Parathyroid adenoma (tissue), 2 donors: ENCODE results near the gene ANKEF1.

Experiments
- H2AFZ ChIP-seq: fragments of 300-600 bp; sonication (generic); one replicate; pipeline ENCODE4 v1.7.0; 2017; ENCODE audit warnings: antibody characterized with exemption, mild to moderate bottlenecking
- H3K27ac ChIP-seq: fragments of 300-600 bp; sonication (generic); one replicate; pipeline ENCODE4 v1.7.0; 2017
- H3K27me3 ChIP-seq: fragments of 300-600 bp; sonication (generic); one replicate; pipeline ENCODE4 v1.7.0; 2017; ENCODE audit warnings: low read length; ENCODE audit not compliant: control insufficient read depth, insufficient read depth
- H3K36me3 ChIP-seq: fragments of 300-600 bp; sonication (generic); one replicate; pipeline ENCODE4 v1.7.0; 2017; ENCODE audit warnings: low read length; ENCODE audit not compliant: control insufficient read depth, insufficient read depth
- H3K4me1 ChIP-seq: fragments of 300-600 bp; sonication (generic); one replicate; pipeline ENCODE4 v1.7.0; 2017; ENCODE audit warnings: control low read depth
- H3K4me2 ChIP-seq: fragments of 300-600 bp; sonication (generic); one replicate; pipeline ENCODE4 v1.7.0; 2017; ENCODE audit warnings: low read length
- H3K4me3 ChIP-seq: fragments of 300-600 bp; sonication (generic); one replicate; pipeline ENCODE4 v1.7.0; 2017; ENCODE audit warnings: low read depth, low read length
- H3K79me2 ChIP-seq: fragments of 300-600 bp; sonication (generic); one replicate; pipeline ENCODE4 v1.7.0; 2017; ENCODE audit warnings: control low read depth
- H3K9ac ChIP-seq: fragments of 300-600 bp; sonication (generic); one replicate; pipeline ENCODE4 v1.7.0; 2017; ENCODE audit warnings: mild to moderate bottlenecking
- H3K9me3 ChIP-seq: fragments of 300-600 bp; sonication (generic); one replicate; pipeline ENCODE4 v1.7.0; 2017; ENCODE audit warnings: low read length; ENCODE audit not compliant: control insufficient read depth
- CTCF ChIP-seq: fragments of 300-600 bp; sonication (generic); IDR thresholded peaks from one replicate; pipeline ENCODE4 v1.7.0; 2017; ENCODE audit warnings: antibody characterized with exemption, mild to moderate bottlenecking
- donor health status: primary hyperparathyroidism.

The ANKEF1 gene

GRCh38 chr20:10034717-10035571 is at the start of gene ANKEF1:
TSS of gene ANKEF1 (plus strand) at chr20:10034987. CDS start at chr20:10038302, 3,315 bp downstream.
- peak within 1 kb of the TSS; percentile 79 for H3K27ac ChIP-seq
- peak; percentile 4 for TF ChIP-seq CTCF

GRCh38 chr20:9985281-9985680 is 49.5 kb upstream of the ANKEF1 start:
- no peak overlapping the region for H3K4me3 ChIP-seq
- H3K27me3 ChIP-seq: no peaks in the 10 kb centered on the region
- no peak overlapping the region for H3K9ac ChIP-seq
- TF ChIP-seq CTCF: no peak
- no peak overlapping the region for H3K4me2 ChIP-seq
- no peaks in the 10 kb centered on the region for H3K9me3 ChIP-seq
- H3K36me3 ChIP-seq: no peaks in the 10 kb centered on the region
- H3K79me2 ChIP-seq: no peaks in the 10 kb centered on the region
- no peak overlapping the region for H3K27ac ChIP-seq
- H3K4me1 ChIP-seq: no peaks in the 10 kb centered on the region
- no peak overlapping the region for H2AFZ ChIP-seq

More at GRCh38 chr20:10034717-10035571, at the start of gene ANKEF1:
- Histone ChIP-seq H3K36me3 (no peaks in the 10 kb centered on the region), H3K27me3 (no peaks in the 10 kb centered on the region), H3K4me1 (peaks cover 3% of the 10 kb centered on the region), H3K79me2 (no peaks in the 10 kb centered on the region), H3K4me3 (peak within 1 kb of the TSS; percentile 82), H3K4me2 (peak within 1 kb of the TSS; percentile 85), H3K9ac (peak within 1 kb of the TSS; percentile 81), H2AFZ (peak within 1 kb of the TSS; percentile 97), H3K9me3 (no peaks in the 10 kb centered on the region)

- Histone ChIP-seq H3K4me3 (no peak overlapping the region), H3K36me3 (no peaks in the 10 kb centered on the region)
- TF ChIP-seq CTCF: no peak
These were observed 49.0 kb upstream of the ANKEF1 start for GRCh38 chr20:9985773-9986172.

GRCh38 chr20:9989066-9989724 is 45.6 kb upstream of the ANKEF1 start:
- H3K27me3 ChIP-seq: no peaks in the 10 kb centered on the region
- H3K27ac ChIP-seq: no peak overlapping the region
- no peak for TF ChIP-seq CTCF

More at GRCh38 chr20:9985773-9986172, 49.0 kb upstream of the ANKEF1 start:
- Histone ChIP-seq H2AFZ (no peak overlapping the region), H3K4me1 (no peaks in the 10 kb centered on the region), H3K27me3 (no peaks in the 10 kb centered on the region), H3K79me2 (no peaks in the 10 kb centered on the region), H3K9ac (no peak overlapping the region), H3K27ac (no peak overlapping the region), H3K4me2 (no peak overlapping the region), H3K9me3 (no peaks in the 10 kb centered on the region)

More at GRCh38 chr20:9989066-9989724, 45.6 kb upstream of the ANKEF1 start:
- no peak overlapping the region for H3K4me3 ChIP-seq
- H3K36me3 ChIP-seq: no peaks in the 10 kb centered on the region
- H3K9ac ChIP-seq: no peak overlapping the region
- no peak overlapping the region for H3K4me2 ChIP-seq
- H3K4me1 ChIP-seq: no peaks in the 10 kb centered on the region
- no peaks in the 10 kb centered on the region for H3K79me2 ChIP-seq
- H3K9me3 ChIP-seq: no peaks in the 10 kb centered on the region
- H2AFZ ChIP-seq: no peak overlapping the region
